GM23248 (cell line): ENCODE data around the gene SH3PXD2A. TPM values are rescaled to one million over a fixed set of nuclear protein-coding genes. Genes with fewer than 3 reads are reported as not detected.

Source experiments
- DNase-seq: peaks from one replicate; pipeline ENCODE4 v3.0.0-alpha.2; 2015
- H2AFZ ChIP-seq: fragments of 200-600 bp; sonication (generic); 2 replicates; pipeline ENCODE4 v1.6.1; 2016; ENCODE audit warnings: antibody characterized with exemption
- H3F3A ChIP-seq: fragments of 200-600 bp; sonication (generic); 2 replicates; pipeline ENCODE4 v1.6.1; 2016; ENCODE audit warnings: mild to moderate bottlenecking, antibody characterized with exemption, mixed run types; ENCODE audit not compliant: insufficient read depth
- H3K27ac ChIP-seq: fragments of 200-600 bp; sonication (generic); 2 replicates; pipeline ENCODE4 v1.5.1; 2016; ENCODE audit warnings: mild to moderate bottlenecking
- H3K27me3 ChIP-seq: fragments of 200-600 bp; sonication (generic); replicated peaks from 2 replicates; pipeline ENCODE4 v1.6.1; 2016; ENCODE audit warnings: mild to moderate bottlenecking; ENCODE audit not compliant: insufficient read depth
- H3K36me3 ChIP-seq: fragments of 200-600 bp; sonication (generic); 2 replicates; pipeline ENCODE4 v1.6.1; 2016; ENCODE audit warnings: low read depth, mild to moderate bottlenecking
- H3K4me1 ChIP-seq: fragments of 200-600 bp; sonication (generic); 2 replicates; pipeline ENCODE4 v1.6.1; 2016; ENCODE audit warnings: mild to moderate bottlenecking; ENCODE audit not compliant: insufficient read depth
- H3K4me2 ChIP-seq: fragments of 200-600 bp; sonication (generic); one replicate; pipeline ENCODE4 v1.6.1; 2016; ENCODE audit warnings: mild to moderate bottlenecking; ENCODE audit not compliant: unreplicated experiment
- H3K4me3 ChIP-seq: fragments of 200-600 bp; sonication (generic); 2 replicates; pipeline ENCODE4 v1.5.1; 2016; ENCODE audit warnings: mild to moderate bottlenecking
- H3K79me2 ChIP-seq: fragments of 200-600 bp; sonication (generic); 2 replicates; pipeline ENCODE4 v1.6.1; 2016; ENCODE audit warnings: mild to moderate bottlenecking; ENCODE audit not compliant: insufficient read depth
- H3K9ac ChIP-seq: fragments of 200-600 bp; sonication (generic); 2 replicates; pipeline ENCODE4 v1.6.1; 2016; ENCODE audit warnings: mild to moderate bottlenecking
- H3K9me2 ChIP-seq: fragments of 200-600 bp; sonication (generic); 2 replicates; pipeline ENCODE4 v1.6.1; 2016; ENCODE audit warnings: mixed run types, mild to moderate bottlenecking, moderate library complexity; ENCODE audit not compliant: insufficient read depth
- H3K9me3 ChIP-seq: fragments of 200-600 bp; sonication (generic); one replicate; pipeline ENCODE4 v1.6.1; 2017; ENCODE audit warnings: low read depth
- H4K20me1 ChIP-seq: fragments of 200-600 bp; sonication (generic); 2 replicates; pipeline ENCODE4 v1.6.0; 2016; ENCODE audit not compliant: insufficient read depth
- EZH2 ChIP-seq: fragments of 200-600 bp; sonication (generic); IDR thresholded peaks from 2 replicates; pipeline ENCODE4 v1.6.1; 2018; ENCODE audit warnings: antibody characterized with exemption, mild to moderate bottlenecking; ENCODE audit not compliant: insufficient read depth, poor library complexity, severe bottlenecking
- EZH2phosphoT487 ChIP-seq: fragments of 200-600 bp; sonication (generic); IDR thresholded peaks from 2 replicates; pipeline ENCODE4 v1.6.1; 2018; ENCODE audit warnings: antibody characterized with exemption, moderate library complexity, mild to moderate bottlenecking, low read depth; ENCODE audit not compliant: insufficient read depth
- WGBS, 2 experiments: methylation state at CpG; one replicate each; pipeline ENCODE4 v1.1.6; 2015 to 2017; ENCODE audit warnings: low lambda C conversion rate in 2 of 2, low coverage in 1 of 2; ENCODE audit errors: missing lambda C conversion rate in 2 of 2; 5-methylcytosine and 5-hydroxymethylcytosine counted together
- in situ Hi-C: fragments of 300-500 bp; cut with MboI; formaldehyde crosslinking; loops from 2 replicates; pipeline ENCODE4 v1.15.0; 2020
- polyA plus RNA-seq: library from polyadenylated mRNA; unstranded; fragments of >200 nt; fragmentation: Nextera tagmentation; extraction: Ambion mirVana; gene quantifications from 2 replicates; pipeline ENCODE4 v1.2.1, GENCODE V29; 2016
- total RNA-seq: library from RNA; depleted of rRNA; stranded (reverse); fragments of >200 nt; shearing (Covaris generic); gene quantifications from 2 replicates; pipeline ENCODE4 v1.2.3, GENCODE V29; 2014

Gene SH3PXD2A
- total and polyA plus RNA-seq, 2 experiments from 2014 or later: 34.0 to 58.0 TPM

DNA sequence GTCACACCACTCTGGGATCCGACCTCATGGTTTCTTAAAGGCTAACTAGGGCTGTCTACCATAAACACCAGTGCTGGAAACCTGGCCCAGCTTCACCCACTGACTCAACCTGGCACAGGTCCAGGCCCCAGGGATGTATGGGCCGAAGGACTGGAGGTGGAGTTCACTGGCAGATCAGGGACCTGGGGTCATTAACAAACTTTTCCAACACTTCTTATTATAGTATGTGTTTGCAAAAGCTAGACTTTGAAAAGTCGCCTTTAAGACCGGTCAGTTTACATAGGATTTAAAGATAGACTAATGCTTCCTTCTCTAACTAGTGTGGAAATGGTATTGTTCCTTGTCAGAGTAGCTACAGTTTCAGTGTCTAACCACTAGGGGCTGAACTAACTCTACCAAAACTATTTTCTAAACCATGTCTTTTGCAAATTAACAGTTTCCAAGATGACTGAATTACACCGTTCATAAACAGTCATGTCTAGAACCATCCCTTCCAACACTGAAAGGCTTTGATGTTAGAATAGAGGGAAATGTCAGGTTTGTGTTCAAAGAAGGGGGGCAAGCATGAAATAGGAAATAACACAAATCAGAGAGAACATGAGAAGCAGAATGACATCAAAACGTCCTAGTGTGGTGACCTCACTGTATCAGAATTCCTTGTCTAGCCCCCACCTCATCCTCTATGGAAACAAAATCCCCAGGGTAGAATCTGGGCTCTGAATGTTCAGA, 32.9 kb upstream of the SH3PXD2A start:
- H3K27me3 ChIP-seq: no peaks in the 10 kb centered on the region
- H3K9ac ChIP-seq: peak overlapping the region; percentile 12; the same call in 1 of the 2 replicates

DNA sequence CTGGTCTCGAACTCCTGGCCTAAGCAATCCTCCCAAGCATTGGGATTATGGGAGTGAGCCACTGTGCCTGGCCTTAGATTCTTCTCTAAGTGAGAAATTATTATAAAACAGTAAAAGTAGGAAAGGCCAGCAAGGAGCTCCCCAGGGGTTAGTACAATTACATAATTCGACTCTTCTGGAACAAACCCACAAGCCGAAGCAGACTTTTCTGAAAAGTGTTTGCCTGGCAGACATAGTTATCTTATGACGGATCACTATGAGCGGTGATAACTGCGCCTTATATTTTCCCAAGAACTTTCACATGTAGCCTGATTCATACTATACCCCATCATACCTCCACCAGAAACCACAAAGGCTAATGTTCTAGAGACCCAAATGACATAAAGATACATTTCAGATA, 30.2 kb upstream of the SH3PXD2A start:
- Histone ChIP-seq H3K9me3 (no peaks in the 10 kb centered on the region), H3K9me2 (no peaks in the 10 kb centered on the region), H3K36me3 (0 out of 2 replicates have a peak, but pooled peaks cover 4% of the 10 kb centered on the region), H3K9ac (0 out of 2 replicates have a peak overlapping the region, but pooled peaks have one; percentile 7), H3K27ac (peak overlapping the region; percentile 55), H3K4me3 (no peak overlapping the region), H3F3A (peaks cover 29% of the 10 kb centered on the region), H2AFZ (no peak overlapping the region), H3K79me2 (no peaks in the 10 kb centered on the region), H4K20me1 (no peaks in the 10 kb centered on the region), H3K27me3 (no peaks in the 10 kb centered on the region), H3K4me2 (no peak overlapping the region), H3K4me1 (peaks cover 15% of the 10 kb centered on the region)
- no peak for TF ChIP-seq EZH2phosphoT487
- no peak for TF ChIP-seq EZH2
- peak; percentile 73 for DNase-seq
- 33 to 49% methylated on average over 6 of the region's 6 CpGs for whole genome bisulfite sequencing, 2 experiments
- in situ Hi-C loops: loop anchor here (25.0 kb wide), 1 partner anchor 327 kb away; no protein-coding TSS in a partner anchor

More for the DNA sequence above, 32.9 kb upstream of the SH3PXD2A start:
- Histone ChIP-seq H3K4me2 (peak overlapping the region; percentile 43), H3K79me2 (no peaks in the 10 kb centered on the region), H3K4me1 (peaks cover 15% of the 10 kb centered on the region), H3K4me3 (no peak overlapping the region), H3K36me3 (0 out of 2 replicates have a peak, but pooled peaks cover 4% of the 10 kb centered on the region), H3K9me2 (no peaks in the 10 kb centered on the region), H3K9me3 (no peaks in the 10 kb centered on the region), H2AFZ (peak overlapping the region; percentile 53), H4K20me1 (no peaks in the 10 kb centered on the region), H3F3A (peaks cover 29% of the 10 kb centered on the region), H3K27ac (peak overlapping the region; percentile 57)
- 5 to 8% methylated on average over 6 of the region's 6 CpGs for WGBS, 2 experiments
- TF ChIP-seq EZH2phosphoT487 (no peak), EZH2 (no peak)
- in situ Hi-C loops: loop anchor here (25.0 kb wide), 1 partner anchor 324 kb away; no protein-coding TSS in a partner anchor
- DNase-seq: peak; percentile 90

DNA sequence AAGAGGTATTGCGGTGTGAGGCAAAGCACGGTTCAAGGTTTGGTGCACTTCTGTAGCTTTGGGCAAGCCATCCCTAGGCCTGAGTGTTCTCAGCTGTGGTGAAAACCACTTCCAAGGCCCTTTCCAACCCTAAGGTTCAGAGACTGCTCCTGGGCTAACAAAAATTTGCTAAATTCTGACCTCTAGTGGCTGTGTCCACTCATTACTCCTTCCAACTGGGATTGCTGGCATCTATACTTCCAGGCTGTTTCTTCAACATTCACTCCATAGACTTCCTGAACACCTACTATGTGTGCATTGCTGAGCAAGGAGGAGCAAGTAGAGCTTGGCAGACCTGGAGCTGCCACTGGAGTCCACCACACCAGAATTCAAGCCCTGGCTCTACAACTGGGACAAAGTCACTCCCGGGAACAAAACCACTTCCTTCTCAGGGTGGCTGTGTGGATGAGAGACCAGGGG, 29.3 kb upstream of the SH3PXD2A start:
- no peak overlapping the region for H3K4me2 ChIP-seq
- peak overlapping the region; percentile 25; the same call in 1 of the 2 replicates for H3K9ac ChIP-seq
- no peak overlapping the region for H2AFZ ChIP-seq
- H3K9me3 ChIP-seq: no peaks in the 10 kb centered on the region
- peaks cover 29% of the 10 kb centered on the region for H3F3A ChIP-seq
- no peaks in the 10 kb centered on the region for H3K79me2 ChIP-seq
- no peaks in the 10 kb centered on the region for H4K20me1 ChIP-seq
- TF ChIP-seq EZH2 (no peak), EZH2phosphoT487 (no peak)
- peaks cover 15% of the 10 kb centered on the region for H3K4me1 ChIP-seq
- no peaks in the 10 kb centered on the region for H3K27me3 ChIP-seq
- H3K36me3 ChIP-seq: 0 out of 2 replicates have a peak, but pooled peaks cover 4% of the 10 kb centered on the region
- peak; percentile 75 for DNase-seq
- H3K4me3 ChIP-seq: no peak overlapping the region
- H3K9me2 ChIP-seq: no peaks in the 10 kb centered on the region
- WGBS, 2 experiments: 52 to 57% methylated on average over 3 of the region's 3 CpGs
- peak overlapping the region; percentile 55; the same call in 1 of the 2 replicates for H3K27ac ChIP-seq
- in situ Hi-C loops: loop anchor here (25.0 kb wide), 1 partner anchor 328 kb away; no protein-coding TSS in a partner anchor

DNA sequence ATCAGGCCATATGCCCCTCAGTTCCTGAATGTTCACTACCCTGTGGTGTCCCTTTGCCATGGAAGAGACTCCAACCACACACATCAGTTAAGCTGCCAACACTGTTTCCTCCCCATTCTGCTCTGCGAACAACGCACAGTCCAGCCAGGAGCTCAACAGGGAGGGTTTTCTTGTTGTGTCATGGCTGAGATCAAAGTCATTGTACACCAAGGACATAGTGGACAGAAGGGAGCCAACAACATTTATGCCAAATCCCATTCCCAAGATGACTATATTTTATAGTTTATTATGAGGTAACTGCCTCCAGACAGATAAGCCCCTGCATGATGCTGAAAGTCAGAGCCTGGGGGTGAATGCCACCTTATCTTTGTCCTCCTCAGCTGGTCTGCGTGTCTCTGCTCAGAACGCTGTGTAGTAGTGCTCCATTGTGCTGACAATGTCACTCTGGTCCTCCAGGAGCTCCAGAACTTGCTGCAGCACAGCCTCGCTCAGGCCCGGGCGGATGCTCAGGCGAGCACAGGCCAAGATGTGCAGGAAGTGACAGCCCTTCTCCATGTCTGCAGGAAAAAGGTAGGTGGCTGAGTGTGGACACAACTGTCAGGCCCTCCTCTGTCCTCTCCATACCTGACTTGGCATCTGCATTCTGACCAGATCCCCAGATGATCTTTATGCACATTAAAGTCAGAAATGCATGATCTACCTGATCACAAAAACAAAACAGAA, 27.1 kb upstream of the SH3PXD2A start:
- no peak for TF ChIP-seq EZH2phosphoT487
- TF ChIP-seq EZH2: no peak

More for the DNA sequence above, 27.1 kb upstream of the SH3PXD2A start:
- no peak overlapping the region for H3K4me2 ChIP-seq
- peaks cover 15% of the 10 kb centered on the region for H3F3A ChIP-seq
- H3K79me2 ChIP-seq: no peaks in the 10 kb centered on the region
- H3K4me1 ChIP-seq: peaks cover 7% of the 10 kb centered on the region
- WGBS, 2 experiments: 92 to 100% methylated on average over 8 of the region's 8 CpGs
- in situ Hi-C loops: loop anchor here (25.0 kb wide), 1 partner anchor 330 kb away; no protein-coding TSS in a partner anchor
- H3K9me2 ChIP-seq: no peaks in the 10 kb centered on the region
- H3K27me3 ChIP-seq: no peaks in the 10 kb centered on the region
- no peak overlapping the region for H3K9ac ChIP-seq
- H3K27ac ChIP-seq: no peak overlapping the region
- H3K9me3 ChIP-seq: no peaks in the 10 kb centered on the region
- H3K36me3 ChIP-seq: 0 out of 2 replicates have a peak, but pooled peaks cover 4% of the 10 kb centered on the region
- H3K4me3 ChIP-seq: no peak overlapping the region
- DNase-seq: no peak
- H2AFZ ChIP-seq: no peak overlapping the region
- H4K20me1 ChIP-seq: no peaks in the 10 kb centered on the region
